Mesodermal cell (in vitro differentiated cells): Measurements from ENCODE around the gene KCNAB1.

Source experiments
- H3K27ac ChIP-seq: 2 replicates; pipeline ENCODE4 v1.7.0; 2013; ENCODE audit warnings: mild to moderate bottlenecking, low read depth, low read length, moderate library complexity; ENCODE audit not compliant: severe bottlenecking
- H3K36me3 ChIP-seq: 2 replicates; pipeline ENCODE4 v1.7.1; 2013; ENCODE audit warnings: mild to moderate bottlenecking, low read length, moderate library complexity; ENCODE audit not compliant: control insufficient read depth, insufficient read depth
- H3K4me1 ChIP-seq: one replicate; pipeline ENCODE4 v1.7.1; 2013; ENCODE audit warnings: mild to moderate bottlenecking, low read length; ENCODE audit not compliant: insufficient read depth, control insufficient read depth, poor library complexity, severe bottlenecking
- H3K4me3 ChIP-seq: 2 replicates; pipeline ENCODE4 v1.7.0; 2013; ENCODE audit warnings: low read length, control low read depth, mild to moderate bottlenecking; ENCODE audit not compliant: insufficient read depth, poor library complexity, severe bottlenecking; ENCODE audit errors: extremely low read depth
- H3K9me3 ChIP-seq: 2 replicates; pipeline ENCODE4 v1.7.1; 2013; ENCODE audit warnings: mild to moderate bottlenecking, low read length, moderate library complexity; ENCODE audit not compliant: control insufficient read depth
- WGBS, 2 experiments: methylation state at CpG; one replicate each; pipeline ENCODE4 v1.1.5; 2013; ENCODE audit warnings: missing lambda C conversion rate in 2 of 2; ENCODE audit not compliant: insufficient coverage in 2 of 2; 5-methylcytosine and 5-hydroxymethylcytosine counted together

The KCNAB1 gene

GRCh38 chr3:156102267-156102931 is 18.0 kb upstream of the KCNAB1 start:
- Histone ChIP-seq H3K27ac (no peak overlapping the region), H3K4me3 (no peak overlapping the region), H3K9me3 (no peaks in the 10 kb centered on the region), H3K36me3 (no peaks in the 10 kb centered on the region), H3K4me1 (no peaks in the 10 kb centered on the region)
- 78 to 88% methylated on average over 1 to 2 of the region's 4 CpGs for WGBS, 2 experiments

GRCh38 chr3:156106721-156107373 is 13.5 kb upstream of the KCNAB1 start:
- WGBS, 2 experiments: 83% methylated on average over 5 to 6 of the region's 7 CpGs
- no peak overlapping the region for H3K27ac ChIP-seq
- H3K4me3 ChIP-seq: no peak overlapping the region
- no peaks in the 10 kb centered on the region for H3K4me1 ChIP-seq
- H3K36me3 ChIP-seq: no peaks in the 10 kb centered on the region
- no peaks in the 10 kb centered on the region for H3K9me3 ChIP-seq

- Histone ChIP-seq H3K4me3 (no peak overlapping the region), H3K9me3 (no peaks in the 10 kb centered on the region), H3K27ac (no peak overlapping the region), H3K36me3 (no peaks in the 10 kb centered on the region), H3K4me1 (no peaks in the 10 kb centered on the region)
- WGBS, 2 experiments: 93 to 96% methylated on average over 2 of the region's 5 CpGs
Observed at GRCh38 chr3:156107504-156107903, 12.9 kb upstream of the KCNAB1 start.

GRCh38 chr3:156108616-156109015 is 11.8 kb upstream of the KCNAB1 start:
- WGBS, 2 experiments: 90 to 100% methylated on average over 1 to 2 of the region's 3 CpGs
- Histone ChIP-seq H3K27ac (no peak overlapping the region), H3K9me3 (no peaks in the 10 kb centered on the region), H3K36me3 (no peaks in the 10 kb centered on the region), H3K4me1 (no peaks in the 10 kb centered on the region), H3K4me3 (no peak overlapping the region)

- no peaks in the 10 kb centered on the region for H3K36me3 ChIP-seq
- H3K9me3 ChIP-seq: no peaks in the 10 kb centered on the region
- H3K27ac ChIP-seq: no peak overlapping the region
- 89 to 92% methylated on average over 7 to 9 of the region's 9 CpGs for whole genome bisulfite sequencing, 2 experiments
- H3K4me3 ChIP-seq: no peak overlapping the region
- H3K4me1 ChIP-seq: no peaks in the 10 kb centered on the region
Observed at GRCh38 chr3:156109989-156110388, 10.4 kb upstream of the KCNAB1 start.

- no peaks in the 10 kb centered on the region for H3K36me3 ChIP-seq
- no peaks in the 10 kb centered on the region for H3K9me3 ChIP-seq
- H3K4me1 ChIP-seq: no peaks in the 10 kb centered on the region
- H3K4me3 ChIP-seq: no peak overlapping the region
- WGBS, 2 experiments: 80 to 100% methylated on average over 1 of the region's 3 CpGs
- H3K27ac ChIP-seq: no peak overlapping the region
Observed at GRCh38 chr3:156126467-156126866, 6.1 kb downstream of the KCNAB1 start.

- no CpG with 5 or more reads among the region's 3 CpGs for WGBS, 2 experiments
- Histone ChIP-seq H3K4me1 (no peaks in the 10 kb centered on the region), H3K27ac (no peak overlapping the region), H3K36me3 (no peaks in the 10 kb centered on the region), H3K9me3 (no peaks in the 10 kb centered on the region), H3K4me3 (no peak overlapping the region)
Observed at GRCh38 chr3:156131241-156131640, 10.9 kb downstream of the KCNAB1 start.

GRCh38 chr3:156131799-156132198 is 11.4 kb downstream of the KCNAB1 start:
- H3K4me1 ChIP-seq: no peaks in the 10 kb centered on the region
- H3K27ac ChIP-seq: no peak overlapping the region
- no peaks in the 10 kb centered on the region for H3K9me3 ChIP-seq
- no peaks in the 10 kb centered on the region for H3K36me3 ChIP-seq
- no peak overlapping the region for H3K4me3 ChIP-seq

- Histone ChIP-seq H3K36me3 (no peaks in the 10 kb centered on the region), H3K27ac (no peak overlapping the region), H3K4me1 (no peaks in the 10 kb centered on the region), H3K4me3 (no peak overlapping the region), H3K9me3 (no peaks in the 10 kb centered on the region)
- 83 to 90% methylated on average over 1 of the region's 1 CpG for WGBS, 2 experiments
Observed at GRCh38 chr3:156132313-156132712, 11.9 kb downstream of the KCNAB1 start.

- H3K27ac ChIP-seq: no peak overlapping the region
- WGBS, 2 experiments: 100% methylated on average over 1 of the region's 1 CpG; no CpG with 5 or more reads in 1 of the 2 experiments
- H3K4me3 ChIP-seq: no peak overlapping the region
- no peaks in the 10 kb centered on the region for H3K9me3 ChIP-seq
- H3K36me3 ChIP-seq: no peaks in the 10 kb centered on the region
- H3K4me1 ChIP-seq: no peaks in the 10 kb centered on the region
Observed at GRCh38 chr3:156133076-156133475, 12.7 kb downstream of the KCNAB1 start.

GRCh38 chr3:156135921-156136638 is 15.7 kb downstream of the KCNAB1 start:
- Histone ChIP-seq H3K4me1 (no peaks in the 10 kb centered on the region), H3K4me3 (no peak overlapping the region), H3K9me3 (no peaks in the 10 kb centered on the region), H3K36me3 (no peaks in the 10 kb centered on the region), H3K27ac (no peak overlapping the region)
- 50 to 100% methylated on average over 1 of the region's 2 CpGs for WGBS, 2 experiments
